H1 (cell line): ENCODE measurements around the gene OR10AD1. TPM values are rescaled to one million over a fixed set of nuclear protein-coding genes. Genes with fewer than 3 reads are reported as not detected.

Experiments
- CTCF ChIA-PET: fragments of 300-600 bp; sonication (Branson Sonifier 250); formaldehyde crosslinking; loops from one replicate; lab custom pipeline; 2021; ENCODE audit not compliant: partially characterized antibody; lab: Charles Lee
- POLR2A ChIA-PET: fragments of 300-600 bp; sonication (Branson Sonifier 250); formaldehyde crosslinking; loops from one replicate; lab custom pipeline; 2021; ENCODE audit warnings: inconsistent platforms; ENCODE audit not compliant: partially characterized antibody; lab: Charles Lee
- DNase-seq, 2 experiments: peaks; one replicate each; pipeline versions ENCODE4 v3.0.0 to v3.0.0-alpha.2; 2010 to 2022; ENCODE audit warnings: low spot score in 2 of 2, low read depth in 1 of 2, mixed read lengths in 1 of 2
- FAIRE-seq: peaks from 2 replicates; lab custom pipeline; 2011; peaks lifted over from hg19 to GRCh38; lab: Jason Lieb, UNC
- H2AFZ ChIP-seq: 2 replicates; pipeline ENCODE4 v1.8.1; 2012; ENCODE audit warnings: low read length, inconsistent platforms
- H2AK5ac ChIP-seq: 2 replicates; pipeline ENCODE4 v1.6.1; 2013; ENCODE audit warnings: low read depth, low read length
- H2BK120ac ChIP-seq: replicated peaks from 2 replicates; pipeline ENCODE3; 2013; ENCODE audit warnings: low read depth, low read length, inconsistent platforms
- H2BK12ac ChIP-seq: 2 replicates; pipeline ENCODE4 v1.6.1; 2013; ENCODE audit warnings: low read depth, low read length
- H2BK15ac ChIP-seq: 2 replicates; pipeline ENCODE4 v1.6.1; 2013; ENCODE audit warnings: low read length
- H2BK20ac ChIP-seq: 2 replicates; pipeline ENCODE4 v1.6.1; 2013; ENCODE audit warnings: low read length
- H2BK5ac ChIP-seq: 2 replicates; pipeline ENCODE4 v1.6.1; 2013; ENCODE audit warnings: low read depth, low read length
- H3K14ac ChIP-seq: 2 replicates; pipeline ENCODE4 v1.6.1; 2013; ENCODE audit warnings: inconsistent platforms; ENCODE audit not compliant: insufficient read length
- H3K18ac ChIP-seq: 2 replicates; pipeline ENCODE4 v1.6.1; 2013; ENCODE audit warnings: low read length; ENCODE audit errors: extremely low read depth
- H3K23ac ChIP-seq: 2 replicates; pipeline ENCODE4 v1.6.1; 2013; ENCODE audit warnings: inconsistent platforms; ENCODE audit not compliant: insufficient read length
- H3K23me2 ChIP-seq: 2 replicates; pipeline ENCODE4 v1.6.1; 2013; ENCODE audit warnings: low read depth, low read length
- H3K27ac ChIP-seq: 2 replicates; pipeline ENCODE4 v1.6.1; 2011; ENCODE audit warnings: low read depth, low read length, inconsistent platforms
- H3K27me3 ChIP-seq, 4 experiments: replicated peaks in 1 of 4; 1 replicate in 1 of 4; 2 replicates in 3 of 4; pipeline versions ENCODE4 v1.6.1 to v1.8.1; 2011 to 2013; ENCODE audit warnings: low read length in 3 of 4, mild to moderate bottlenecking in 3 of 4, inconsistent platforms in 2 of 4, mixed read lengths in 2 of 4, moderate library complexity in 1 of 4; ENCODE audit not compliant: control insufficient read depth in 3 of 4, insufficient read depth in 3 of 4; ENCODE audit errors: extremely low read depth in 1 of 4
- H3K36me3 ChIP-seq, 4 experiments: 2 replicates each; pipeline versions ENCODE4 v1.6.1 to v1.8.1; 2011 to 2013; ENCODE audit warnings: mild to moderate bottlenecking in 4 of 4, low read length in 3 of 4, moderate library complexity in 2 of 4, control low read depth in 1 of 4, inconsistent platforms in 1 of 4; ENCODE audit not compliant: insufficient read depth in 4 of 4, control insufficient read depth in 2 of 4
- H3K4ac ChIP-seq: replicated peaks from 2 replicates; pipeline ENCODE3; 2013; ENCODE audit warnings: low read length, low read depth, mixed read lengths, inconsistent platforms; ENCODE audit not compliant: insufficient read length
- H3K4me1 ChIP-seq, 4 experiments: replicated peaks in 1 of 4; 1 replicate in 1 of 4; 2 replicates in 3 of 4; pipeline versions ENCODE4 v1.6.1 to v1.8.1; 2011 to 2013; ENCODE audit warnings: low read length in 3 of 4, inconsistent platforms in 2 of 4, mixed read lengths in 1 of 4; ENCODE audit not compliant: insufficient read depth in 4 of 4, control insufficient read depth in 3 of 4
- H3K4me2 ChIP-seq, 2 experiments: 2 replicates each; pipeline versions ENCODE4 v1.6.1 to v1.8.1; 2011 to 2013; ENCODE audit warnings: low read depth in 2 of 2, low read length in 2 of 2, control low read depth in 1 of 2, inconsistent platforms in 1 of 2, mild to moderate bottlenecking in 1 of 2; ENCODE audit not compliant: insufficient read depth in 1 of 2
- H3K4me3 ChIP-seq, 4 experiments: fragments of 200-600, 300-600 bp in 1 of 4; sonication (generic), shearing (Covaris generic), sonication (Bioruptor Twin) in 1 of 4; 2 replicates each; pipeline versions ENCODE4 v1.5.1 to v1.8.1; 2011 to 2016; ENCODE audit warnings: low read length in 4 of 4, low read depth in 3 of 4, control low read depth in 2 of 4, inconsistent platforms in 2 of 4, mild to moderate bottlenecking in 2 of 4, mixed read lengths in 1 of 4, moderate library complexity in 1 of 4; ENCODE audit not compliant: insufficient read depth in 2 of 4; ENCODE audit errors: extremely low read depth in 1 of 4
- H3K56ac ChIP-seq: replicated peaks from 2 replicates; pipeline ENCODE3; 2013; ENCODE audit warnings: low read depth, mild to moderate bottlenecking, mixed read lengths, low read length, inconsistent platforms; ENCODE audit not compliant: insufficient read length
- H3K79me1 ChIP-seq: 2 replicates; pipeline ENCODE4 v1.6.1; 2013; ENCODE audit warnings: low read depth, low read length, control low read depth
- H3K79me2 ChIP-seq, 2 experiments: 2 replicates each; pipeline versions ENCODE4 v1.6.1 to v1.8.1; 2012 to 2013; ENCODE audit warnings: low read length in 2 of 2, mild to moderate bottlenecking in 2 of 2, inconsistent platforms in 1 of 2; ENCODE audit not compliant: insufficient read depth in 2 of 2, control insufficient read depth in 1 of 2
- H3K9ac ChIP-seq, 4 experiments: replicated peaks in 1 of 4; 1 replicate in 1 of 4; 2 replicates in 3 of 4; pipeline versions ENCODE4 v1.6.1 to v1.8.1; 2011 to 2013; ENCODE audit warnings: low read depth in 3 of 4, low read length in 3 of 4, control low read depth in 2 of 4, mild to moderate bottlenecking in 2 of 4, moderate library complexity in 2 of 4, inconsistent platforms in 1 of 4; ENCODE audit errors: extremely low read depth in 1 of 4
- H3K9me3 ChIP-seq, 2 experiments: 2 replicates each; pipeline versions ENCODE4 v1.6.1 to v1.8.1; 2012 to 2013; ENCODE audit warnings: mild to moderate bottlenecking in 2 of 2, moderate library complexity in 2 of 2, control low read depth in 1 of 2, inconsistent platforms in 1 of 2, low read depth in 1 of 2, low read length in 1 of 2, mixed read lengths in 1 of 2; ENCODE audit not compliant: insufficient read depth in 2 of 2
- H4K20me1 ChIP-seq, 2 experiments: replicated peaks in 1 of 2; 2 replicates each; pipeline versions ENCODE3 to v1.8.1; 2011 to 2013; ENCODE audit warnings: inconsistent platforms in 2 of 2, low read length in 2 of 2, mild to moderate bottlenecking in 1 of 2; ENCODE audit not compliant: insufficient read depth in 2 of 2, control insufficient read depth in 1 of 2
- H4K5ac ChIP-seq: 2 replicates; pipeline ENCODE4 v1.6.1; 2013; ENCODE audit warnings: low read length, low read depth, mixed read lengths, inconsistent platforms; ENCODE audit not compliant: insufficient read length
- H4K8ac ChIP-seq: 2 replicates; pipeline ENCODE4 v1.8.0; 2013; ENCODE audit warnings: mild to moderate bottlenecking, moderate library complexity, low read length, inconsistent platforms; ENCODE audit not compliant: insufficient read depth; ENCODE audit errors: extremely low read depth
- H4K91ac ChIP-seq: replicated peaks from 2 replicates; pipeline ENCODE3; 2013; ENCODE audit warnings: low read length, mixed read lengths, inconsistent platforms; ENCODE audit not compliant: insufficient read length
- HDAC6 ChIP-seq: IDR thresholded peaks from one replicate; pipeline ENCODE4 v1.7.1; 2012; ENCODE audit warnings: low read depth, mild to moderate bottlenecking, inconsistent platforms, low read length, moderate library complexity
- NANOG ChIP-seq: IDR thresholded peaks from 2 replicates; pipeline ENCODE4 v1.6.1; 2011; ENCODE audit warnings: low read length, low read depth, mild to moderate bottlenecking, inconsistent platforms; ENCODE audit not compliant: insufficient read depth, poor library complexity, severe bottlenecking
- WGBS, 2 experiments: shearing (Covaris generic) in 1 of 2; methylation state at CpG; one replicate each; pipeline versions ENCODE4 v1.1.6 to v1.1.7; 2013 to 2015; ENCODE audit warnings: low lambda C conversion rate in 2 of 2, mixed read lengths in 2 of 2, inconsistent platforms in 1 of 2, low coverage in 1 of 2, missing lambda C conversion rate in 1 of 2; ENCODE audit not compliant: insufficient replicate concordance in 2 of 2, insufficient coverage in 1 of 2, insufficient read length in 1 of 2; ENCODE audit errors: extremely low coverage in 1 of 2, missing lambda C conversion rate in 1 of 2; 5-methylcytosine and 5-hydroxymethylcytosine counted together
- polyA plus RNA-seq, 7 experiments: library from polyadenylated mRNA; depleted of rRNA in 3 of 7; stranded (reverse) in 5 of 7; unstranded in 2 of 7; fragments of >200 nt in 5 of 7; fragments of 200-250 nt in 2 of 7; gene quantifications; 1 replicate in 5 of 7; 2 replicates in 1 of 7; 4 replicates in 1 of 7; pipeline versions ENCODE4 v1.2.1 to v1.2.3, GENCODE V29; 2011 to 2013; ENCODE audit warnings: missing spikeins in 2 of 7, mixed read lengths in 2 of 7
- total RNA-seq: library from RNA; stranded (reverse); fragmentation: NEBNext Ultra II Directional; extraction: Animal tissue kit (Norgen Biotek cat#: 25700); gene quantifications from 2 replicates; pipeline ENCODE4 v1.2.1, GENCODE V29; 2021

The OR10AD1 gene
- total and polyA plus RNA-seq, 2 of the 8 experiments (the other 6 are each of a cell fraction or from before 2014, with no cell fraction given) = not detected

GRCh38 chr12:48202766-48203165, 326 bp downstream of the OR10AD1 start:
- Histone ChIP-seq H3K27ac (no peak overlapping the region), H3K4me1 (no peaks in the 10 kb centered on the region; a peak in 1 of 7 replicates), H3K9ac (no peak overlapping the region), H2BK5ac (no peak overlapping the region), H3K14ac (no peak overlapping the region), H2BK120ac (no peak overlapping the region), H3K27me3 (peaks cover 5 to 23% (median 23%) of the 10 kb centered on the region in 4 experiments), H3K4me3 (no peak overlapping the region), H3K79me2 (no peaks in the 10 kb centered on the region), H3K56ac (no peak overlapping the region), H3K4me2 (no peak overlapping the region), H3K36me3 (no peaks in the 10 kb centered on the region; a peak in 1 of 8 replicates), H4K5ac (no peak overlapping the region), H2BK12ac (no peak overlapping the region), H2AK5ac (no peak overlapping the region), H3K23ac (no peak overlapping the region), H3K79me1 (no peaks in the 10 kb centered on the region), H3K23me2 (peaks cover 7% of the 10 kb centered on the region), H3K4ac (no peak overlapping the region), H2BK20ac (no peak overlapping the region), H3K9me3 (peaks cover 12 to 13% of the 10 kb centered on the region in 2 experiments; a peak in 3 of 4 replicates), H4K8ac (no peak overlapping the region), H2AFZ (no peak overlapping the region), H4K91ac (no peak overlapping the region), H2BK15ac (no peak overlapping the region), H4K20me1 (no peaks in the 10 kb centered on the region), H3K18ac (no peak overlapping the region)
- no peak for TF ChIP-seq NANOG
- no peak for TF ChIP-seq HDAC6
- FAIRE-seq = no peak
- CTCF ChIA-PET = interaction anchor here (1.2 kb wide), 1 partner anchor 30 kb away, joined by 3 read pairs; no protein-coding TSS in a partner anchor
- POLR2A ChIA-PET = interaction anchor here (0.8 kb wide), 1 partner anchor 13 kb away, joined by 3 read pairs; no protein-coding TSS in a partner anchor
- whole genome bisulfite sequencing, 2 experiments = 89% methylated on average over 8 of the region's 8 CpGs; no CpG with 5 or more reads in 1 of the 2 experiments
- no peak for DNase-seq
